SK-N-SH (cell line): ENCODE data around the gene CCDC91.

ENCODE experiments used
- CTCF ChIP-seq: fragments of 200-600 bp; sonication (generic); IDR thresholded peaks from 2 replicates; pipeline ENCODE4 v1.6.1; 2017; ENCODE audit warnings: antibody characterized with exemption, mild to moderate bottlenecking, moderate library complexity
- EP300 ChIP-seq, 2 experiments: IDR thresholded peaks; 2 replicates each; pipeline versions ENCODE4 v1.4.0 to v1.6.1; 2012; ENCODE audit warnings: borderline replicate concordance in 1 of 2, low read depth in 1 of 2, low read length in 1 of 2
- FOXJ3 ChIP-seq: sonication (generic); formaldehyde crosslinking; IDR thresholded peaks from 2 replicates; pipeline ENCODE4 v1.5.1; 2020; ENCODE audit warnings: mild to moderate bottlenecking, missing genetic modification reagents
- GABPA ChIP-seq: IDR thresholded peaks from 2 replicates; pipeline ENCODE4 v1.4.0; 2012; ENCODE audit warnings: low read depth, mild to moderate bottlenecking
- MAX ChIP-seq: IDR thresholded peaks from 2 replicates; pipeline ENCODE4 v1.4.0; 2012; ENCODE audit warnings: low read depth
- MXI1 ChIP-seq: IDR thresholded peaks from 2 replicates; pipeline ENCODE4 v1.6.1; 2012; ENCODE audit warnings: mild to moderate bottlenecking, low read depth, low read length, improper control_type of control experiment
- PBX3 ChIP-seq: IDR thresholded peaks from 2 replicates; pipeline ENCODE4; 2012
- POLR2AphosphoS5 ChIP-seq: IDR thresholded peaks from 2 replicates; pipeline ENCODE4 v1.6.1; 2012; ENCODE audit warnings: low read depth, low read length
- RCOR1 ChIP-seq: fragments of 150-350 bp; IDR thresholded peaks from 2 replicates; pipeline ENCODE4 v1.6.1; 2017; ENCODE audit warnings: antibody characterized with exemption, low read length
- REST ChIP-seq: IDR thresholded peaks from 2 replicates; pipeline ENCODE4 v1.6.1; 2012; ENCODE audit warnings: mild to moderate bottlenecking, low read depth, low read length, moderate library complexity
- YY1 ChIP-seq: IDR thresholded peaks from 2 replicates; pipeline ENCODE4 v1.4.0; 2012; ENCODE audit warnings: low read depth, mild to moderate bottlenecking

GRCh38 chr12:28563286-28563685, 373.0 kb downstream of the CCDC91 start:
- TF ChIP-seq CTCF = no peak
- TF ChIP-seq EP300 (IDR thresholded peaks at IDR 0.05; ENCODE audit: borderline replicate concordance in 1 of 2, low read depth in 1 of 2, low read length in 1 of 2) = no peak
- TF ChIP-seq PBX3 = no peak
- TF ChIP-seq YY1 = no peak
- no peak for TF ChIP-seq POLR2AphosphoS5
- TF ChIP-seq FOXJ3 (CRISPR knock-in tag) = no peak
- no peak for TF ChIP-seq MXI1
- no peak for TF ChIP-seq MAX
- TF ChIP-seq GABPA = no peak
- TF ChIP-seq REST = no peak
- no peak for TF ChIP-seq RCOR1
